Mucosa of descending colon (tissue), 3 donors: ENCODE data around the gene TBC1D25. TPM values are rescaled to one million over a fixed set of nuclear protein-coding genes. Genes with fewer than 3 reads are reported as not detected.
"Not testable (repeated sequence)": the region's sequence is repeated elsewhere in the genome, so short reads cannot be mapped to it uniquely, and the experiment has no call there.

Experiments used
- ATAC-seq: fragments of 200-7000 bp; cut with Tn5 transposase; one replicate; pipeline ENCODE4 v1.9.1; 2020; ENCODE audit warnings: mild to moderate bottlenecking, moderate library complexity
- DNase-seq, 3 donors: peaks; one replicate each; pipeline ENCODE4 v3.0.0-alpha.2; 2020
- H3K36me3 ChIP-seq: fragments of 200-600 bp; one replicate; pipeline ENCODE4 v1.8.0; 2021; ENCODE audit warnings: low read depth, mild to moderate bottlenecking
- H3K4me1 ChIP-seq: fragments of 200-600 bp; one replicate; pipeline ENCODE4 v1.8.0; 2021; ENCODE audit warnings: low read depth, mild to moderate bottlenecking
- H3K4me3 ChIP-seq: fragments of 200-600 bp; one replicate; pipeline ENCODE4 v1.8.0; 2021; ENCODE audit warnings: mild to moderate bottlenecking
- H3K9me3 ChIP-seq: fragments of 200-600 bp; one replicate; pipeline ENCODE4 v1.8.0; 2021; ENCODE audit warnings: mild to moderate bottlenecking
- CTCF ChIP-seq: fragments of 200-600 bp; IDR thresholded peaks from one replicate; pipeline ENCODE4 v1.8.0; 2022; ENCODE audit warnings: antibody characterized with exemption, mild to moderate bottlenecking
- intact Hi-C, 2 donors: fragments of 100-400 bp; cut with DNase I in 1 of 2; cut with micrococcal nuclease in 1 of 2; formaldehyde crosslinking; loops; one replicate each; pipeline versions ENCODE4 v1.11.0 to v1.11.1; 2022; cut with DNase I, micrococcal nuclease
- total RNA-seq, 3 donors: library from RNA; stranded (reverse); fragmentation: NEBNext Ultra II Directional in 2 of 3; extraction: Animal tissue kit (Norgen Biotek cat#: 25700) in 2 of 3; gene quantifications; one replicate each; pipeline versions ENCODE4 v1.2.1 to v1.2.4, GENCODE V29; 2021 to 2023
- donor health status: DM: no; HTN: no; CAD: no; lungs with moderate emphysema.
- donor health status: DM: no; HTN: no; CAD: no.
- donor health status: DM: no; HTN: yes; CAD: no.

TBC1D25 gene
- total RNA-seq, 3 donors from 2014 or later, result 8.6 to 14.6 (median 11.6) TPM

- intact Hi-C loops, result no loop called here
- no peaks in the 10 kb centered on the region for H3K4me1 ChIP-seq
- no peak for DNase-seq
- no peaks in the 10 kb centered on the region for H3K9me3 ChIP-seq
- no peak for ATAC-seq
- no peak overlapping the region for H3K4me3 ChIP-seq
- no peaks in the 10 kb centered on the region for H3K36me3 ChIP-seq
- TF ChIP-seq CTCF, result no peak
Measured at GRCh38 chrX:48516285-48516684, 23.2 kb upstream of the TBC1D25 start.

GRCh38 chrX:48516987-48517386, 22.5 kb upstream of the TBC1D25 start:
- H3K36me3 ChIP-seq, result no peaks in the 10 kb centered on the region
- TF ChIP-seq CTCF, result no peak
- intact Hi-C loops, result no loop called here
- DNase-seq, result no peak
- no peaks in the 10 kb centered on the region for H3K4me1 ChIP-seq
- no peak for ATAC-seq
- H3K4me3 ChIP-seq, result no peak overlapping the region
- no peaks in the 10 kb centered on the region for H3K9me3 ChIP-seq

- peak in 1 of 3 donors; percentile 7 for DNase-seq
- H3K36me3 ChIP-seq, intact Hi-C loops, H3K4me1 ChIP-seq, ATAC-seq, H3K4me3 ChIP-seq, H3K9me3 ChIP-seq: not testable (repeated sequence)
Measured at GRCh38 chrX:48519481-48519880, 20.0 kb upstream of the TBC1D25 start.

GRCh38 chrX:48520455-48520854, 19.1 kb upstream of the TBC1D25 start:
- H3K36me3 ChIP-seq, result no peaks in the 10 kb centered on the region
- intact Hi-C loops, result no loop called here
- H3K4me3 ChIP-seq, result no peak overlapping the region
- ATAC-seq, result no peak
- no peak for DNase-seq
- H3K9me3 ChIP-seq, result no peaks in the 10 kb centered on the region
- no peak for TF ChIP-seq CTCF
- no peaks in the 10 kb centered on the region for H3K4me1 ChIP-seq

- no peak overlapping the region for H3K4me3 ChIP-seq
- no peaks in the 10 kb centered on the region for H3K9me3 ChIP-seq
- intact Hi-C loops, result no loop called here
- no peaks in the 10 kb centered on the region for H3K36me3 ChIP-seq
- DNase-seq, result no peak
- ATAC-seq, result no peak
- no peaks in the 10 kb centered on the region for H3K4me1 ChIP-seq
- TF ChIP-seq CTCF, result no peak
Measured at GRCh38 chrX:48520976-48521352, 18.6 kb upstream of the TBC1D25 start.

GRCh38 chrX:48521353-48522243, 17.9 kb upstream of the TBC1D25 start, which contains the start of gene EBP:
EBP (plus strand) TSS chrX:48521808; CDS start chrX:48523772, 1,964 bp downstream.
- intact Hi-C loops, result no loop called here

More at GRCh38 chrX:48521353-48522243, 17.9 kb upstream of the TBC1D25 start, which contains the start of gene EBP:
- no peaks in the 10 kb centered on the region for H3K4me1 ChIP-seq
- H3K36me3 ChIP-seq, result no peaks in the 10 kb centered on the region
- ATAC-seq (peak; percentile 98), DNase-seq (peak; percentile 95)
- H3K4me3 ChIP-seq, result peak within 1 kb of the TSS; percentile 28
- no peak for TF ChIP-seq CTCF
- H3K9me3 ChIP-seq, result no peaks in the 10 kb centered on the region
